HFFc6 (cell line): ENCODE results near the gene PGAP1. TPM values are rescaled to one million over a fixed set of nuclear protein-coding genes. Genes with fewer than 3 reads are reported as not detected.

ENCODE experiments used
- DNase-seq: peaks from one replicate; pipeline ENCODE4 v3.0.0-alpha.2; 2018
- H3K27ac Mint-ChIP-seq: 2 replicates; pipeline ENCODE4 v1.8.0; 2020; ENCODE audit warnings: mild to moderate bottlenecking, mixed read lengths
- H3K27me3 Mint-ChIP-seq: 2 replicates; pipeline ENCODE4 v1.8.0; 2021; ENCODE audit warnings: mild to moderate bottlenecking, moderate library complexity, mixed read lengths; ENCODE audit not compliant: insufficient read depth
- H3K36me3 Mint-ChIP-seq: 2 replicates; pipeline ENCODE4 v1.8.0; 2021; ENCODE audit warnings: low read depth, mixed read lengths
- H3K4me1 Mint-ChIP-seq: 2 replicates; pipeline ENCODE4 v1.8.0; 2020; ENCODE audit warnings: low read depth, mixed read lengths
- H3K4me3 Mint-ChIP-seq: 2 replicates; pipeline ENCODE4 v1.8.0; 2020; ENCODE audit warnings: mild to moderate bottlenecking, moderate library complexity, mixed read lengths
- H3K9me3 Mint-ChIP-seq: 2 replicates; pipeline ENCODE4 v1.8.0; 2020; ENCODE audit warnings: mild to moderate bottlenecking, mixed read lengths
- CTCF ChIP-seq: fragments of 200-600 bp; sonication (generic); IDR thresholded peaks from 2 replicates; pipeline ENCODE4 v1.5.0; 2021; ENCODE audit warnings: antibody characterized with exemption, mild to moderate bottlenecking
- total RNA-seq, 6 experiments: library from RNA; stranded (reverse); fragmentation: NEBNext Ultra II Directional; extraction: Animal tissue kit (Norgen Biotek cat#: 25700); gene quantifications; 2 replicates in 1 of 6; 3 replicates in 5 of 6; pipeline ENCODE4 v1.2.3, GENCODE V29; 2021

The PGAP1 gene
- total RNA-seq, 6 experiments from 2014 or later, result 6.0 to 9.4 (median 7.3) TPM

- Mint-ChIP-seq H3K4me1 (peaks cover 22% of the 10 kb centered on the region), H3K36me3 (peaks cover 9% of the 10 kb centered on the region), H3K27ac (peak overlapping the region; percentile 35; the same call in 1 of the 2 replicates), H3K9me3 (no peaks in the 10 kb centered on the region), H3K27me3 (no peaks in the 10 kb centered on the region; the same call in 1 of the 2 replicates), H3K4me3 (no peak overlapping the region)
- TF ChIP-seq CTCF, result no peak
- DNase-seq, result peak; percentile 30
Measured at GRCh38 chr2:196836440-196836839, 90.1 kb downstream of the PGAP1 start.

- Mint-ChIP-seq H3K27me3 (no peaks in the 10 kb centered on the region; the same call in 1 of the 2 replicates), H3K4me1 (peaks cover 14% of the 10 kb centered on the region), H3K36me3 (no peaks in the 10 kb centered on the region; the same call in 1 of the 2 replicates), H3K27ac (no peak overlapping the region), H3K9me3 (no peaks in the 10 kb centered on the region), H3K4me3 (no peak overlapping the region)
- DNase-seq, result no peak
- no peak for TF ChIP-seq CTCF
Measured at GRCh38 chr2:196830701-196831100, 95.8 kb downstream of the PGAP1 start.

- no peaks in the 10 kb centered on the region; the same call in 1 of the 2 replicates for H3K27me3 Mint-ChIP-seq
- H3K36me3 Mint-ChIP-seq, result no peaks in the 10 kb centered on the region; the same call in 1 of the 2 replicates
- H3K4me3 Mint-ChIP-seq, result no peak overlapping the region
- H3K9me3 Mint-ChIP-seq, result no peaks in the 10 kb centered on the region
- no peak for TF ChIP-seq CTCF
- DNase-seq, result no peak
- no peak overlapping the region for H3K27ac Mint-ChIP-seq
- peaks cover 45% of the 10 kb centered on the region for H3K4me1 Mint-ChIP-seq
Measured at GRCh38 chr2:196827356-196827755, 99.2 kb downstream of the PGAP1 start.

- Mint-ChIP-seq H3K9me3 (peaks cover 12% of the 10 kb centered on the region), H3K36me3 (peaks cover 18% of the 10 kb centered on the region), H3K4me1 (peaks cover 57% of the 10 kb centered on the region), H3K4me3 (peak overlapping the region; percentile 64), H3K27me3 (no peaks in the 10 kb centered on the region), H3K27ac (peak overlapping the region; percentile 85)
- no peak for TF ChIP-seq CTCF
- peak; percentile 80 for DNase-seq
Measured at GRCh38 chr2:196823750-196824522, 102.6 kb downstream of the PGAP1 start.

GRCh38 chr2:196821195-196821594, 105.3 kb downstream of the PGAP1 start:
- peaks cover 31% of the 10 kb centered on the region for H3K9me3 Mint-ChIP-seq
- H3K27me3 Mint-ChIP-seq, result no peaks in the 10 kb centered on the region
- H3K4me1 Mint-ChIP-seq, result peaks cover 44% of the 10 kb centered on the region
- peak; percentile 40 for DNase-seq
- H3K27ac Mint-ChIP-seq, result no peak overlapping the region; the same call in 1 of the 2 replicates
- TF ChIP-seq CTCF, result no peak
- H3K4me3 Mint-ChIP-seq, result no peak overlapping the region
- peaks cover 37% of the 10 kb centered on the region for H3K36me3 Mint-ChIP-seq
